Measurements from ENCODE around the gene PIP5K1B.

GRCh38 chr9:68898781-68899439, 193.9 kb downstream of the PIP5K1B start:
- TF ChIP-seq NR3C1 (CRISPR knock-in tag; conservative IDR thresholded peaks at IDR 0.05; ENCODE audit: low read depth): no peak
- no peak for TF ChIP-seq MAX (CRISPR knock-in tag; IDR thresholded peaks at IDR 0.05)
- no peak for TF ChIP-seq ESRRA (CRISPR knock-in tag; IDR thresholded peaks at IDR 0.05; ENCODE audit: borderline replicate concordance)
- TF ChIP-seq CTCF (IDR thresholded peaks at IDR 0.05): no peak
- no peak for TF ChIP-seq ATF1 (CRISPR knock-in tag; IDR thresholded peaks at IDR 0.05)
- TF ChIP-seq SP1 (CRISPR knock-in tag; conservative IDR thresholded peaks at IDR 0.05): no peak
- TF ChIP-seq SMAD4 (CRISPR knock-in tag; IDR thresholded peaks at IDR 0.05): no peak
- TF ChIP-seq ATF2 (CRISPR knock-in tag; IDR thresholded peaks at IDR 0.05; ENCODE audit: borderline replicate concordance, low read depth): no peak
- TF ChIP-seq ATF3 (CRISPR knock-in tag; conservative IDR thresholded peaks at IDR 0.05): no peak
- TF ChIP-seq HMGXB4 (CRISPR knock-in tag; IDR thresholded peaks at IDR 0.05): no peak
- TF ChIP-seq KAT7 (CRISPR knock-in tag; IDR thresholded peaks at IDR 0.05; ENCODE audit: borderline replicate concordance): no peak
- TF ChIP-seq ZBTB43 (CRISPR knock-in tag; IDR thresholded peaks at IDR 0.05): no peak
- TF ChIP-seq FOXP4 (CRISPR knock-in tag; IDR thresholded peaks at IDR 0.05): no peak

Data from WTC11 (cell line).